HG02610 (cell line): ENCODE measurements around the gene HTD2.

Experiments
- ATAC-seq: cut with Tn5 transposase; IDR thresholded peaks from one replicate; pipeline ENCODE4 v1.9.1; 2021; ENCODE audit warnings: mild to moderate bottlenecking, moderate library complexity; ENCODE audit not compliant: unreplicated experiment

HTD2 gene

DNA sequence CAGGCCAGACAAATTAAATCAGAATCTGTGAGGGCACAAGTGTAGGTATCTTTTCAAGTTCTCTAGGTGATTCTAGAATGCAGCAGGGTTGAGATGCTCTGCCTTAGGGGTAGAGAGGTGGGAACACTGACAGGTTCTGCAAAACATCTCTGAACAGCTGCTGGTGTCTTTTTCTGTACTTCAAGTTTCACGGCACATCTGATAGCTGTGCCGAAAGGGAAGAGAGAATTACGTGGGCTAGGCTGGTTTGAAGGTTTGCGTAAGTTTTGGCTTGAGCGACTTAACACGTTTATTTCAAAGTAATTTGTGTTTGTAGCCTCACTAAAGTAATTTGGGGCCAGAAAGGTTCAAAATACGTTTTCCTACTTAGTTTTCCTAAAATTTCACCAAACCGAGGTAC, 48.9 kb downstream of the HTD2 start:
- ATAC-seq = peak; percentile 49

DNA sequence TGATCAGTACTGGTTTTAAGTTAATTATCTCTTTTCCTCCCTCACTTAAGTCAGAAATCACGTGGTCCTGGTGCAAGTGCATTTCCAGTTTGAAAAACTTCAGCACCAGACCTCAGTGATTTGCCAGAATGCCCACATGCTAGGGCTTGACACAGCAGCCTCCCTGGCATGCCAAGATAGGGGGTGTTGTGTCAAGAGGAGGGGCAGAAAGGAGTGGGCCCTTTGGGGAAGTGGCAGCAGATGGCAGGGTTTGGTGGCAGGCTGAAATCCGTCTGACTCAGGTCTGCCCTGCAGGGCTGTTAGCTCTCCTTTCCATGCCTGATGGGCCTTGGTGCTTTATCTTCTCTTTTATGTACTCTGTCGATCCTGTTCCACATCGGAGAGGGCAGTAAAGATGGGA, 49.7 kb downstream of the HTD2 start:
- no peak for ATAC-seq

DNA sequence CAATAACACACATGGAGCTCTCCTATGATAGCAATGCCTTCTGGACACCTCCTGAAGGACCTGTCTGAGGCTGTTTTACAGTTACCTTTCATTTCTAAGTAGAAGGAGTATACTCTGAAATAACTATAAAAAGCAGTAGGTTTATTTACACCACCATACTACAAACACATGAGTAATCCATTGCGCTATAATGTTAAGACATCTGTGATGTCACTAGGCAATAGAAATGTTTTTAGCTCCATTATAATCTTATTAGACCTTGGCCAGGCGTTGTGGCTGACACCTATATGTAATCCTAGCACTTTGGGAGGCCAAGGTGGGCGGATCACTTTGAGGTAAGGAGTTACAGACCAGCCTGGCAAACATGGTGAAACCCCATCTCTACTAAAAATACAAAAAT, 51.1 kb downstream of the HTD2 start:
- ATAC-seq = no peak

DNA sequence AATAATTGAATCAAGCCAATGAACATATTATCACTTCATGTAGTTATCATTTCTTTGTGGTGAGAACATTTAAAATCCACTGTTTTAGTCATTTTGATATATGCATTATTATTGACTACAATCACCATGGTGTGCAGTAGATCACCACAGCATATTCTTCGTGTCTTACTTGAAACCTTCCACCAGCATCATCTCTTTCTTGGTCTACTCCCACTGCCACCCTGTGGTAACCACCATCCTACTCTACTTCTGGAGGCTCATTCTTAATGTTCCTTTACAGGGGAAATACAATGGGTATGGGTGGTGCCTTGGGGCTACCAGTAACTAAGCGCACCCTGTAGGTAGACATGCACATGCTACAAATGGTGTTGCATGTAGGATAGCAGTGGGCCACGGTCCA, 51.8 kb downstream of the HTD2 start:
- no peak for ATAC-seq

DNA sequence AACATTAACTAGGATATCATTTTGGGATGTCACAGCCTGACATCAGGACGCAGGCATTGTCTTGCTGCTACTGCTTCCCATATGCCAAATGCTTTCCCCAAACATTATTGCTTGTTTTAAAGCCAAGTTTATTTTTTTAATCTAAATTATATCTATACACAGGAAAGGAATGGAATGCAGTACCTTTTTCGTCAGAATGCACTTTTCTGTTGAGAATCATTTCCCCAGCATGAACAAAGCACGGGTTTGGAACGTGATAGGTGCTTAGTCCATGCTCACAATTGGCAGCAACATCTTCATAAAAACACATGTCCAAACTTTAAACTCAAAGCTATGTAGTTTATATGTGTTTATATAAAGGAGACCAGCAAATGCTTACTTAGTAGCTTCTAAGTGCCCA, 52.5 kb downstream of the HTD2 start:
- ATAC-seq = no peak

DNA sequence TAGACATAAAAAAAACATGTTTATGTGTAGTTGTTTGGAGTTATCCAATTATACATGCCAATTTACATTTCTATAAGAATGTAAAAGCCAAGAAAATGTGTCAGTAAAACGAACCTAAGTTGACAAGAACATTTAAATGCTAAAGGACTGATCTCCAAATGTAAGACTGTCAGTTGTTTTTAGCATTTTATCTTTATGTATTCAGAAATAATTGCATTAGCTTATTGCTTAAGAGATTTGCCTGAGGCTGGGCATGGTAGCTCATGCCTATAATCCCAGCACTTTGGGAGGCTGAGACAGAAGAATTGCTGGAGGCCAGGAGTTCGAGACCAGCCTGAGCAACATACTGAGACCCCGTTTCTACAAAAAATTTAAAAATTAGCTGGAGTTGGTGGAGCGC, 53.3 kb downstream of the HTD2 start:
- ATAC-seq = no peak

DNA sequence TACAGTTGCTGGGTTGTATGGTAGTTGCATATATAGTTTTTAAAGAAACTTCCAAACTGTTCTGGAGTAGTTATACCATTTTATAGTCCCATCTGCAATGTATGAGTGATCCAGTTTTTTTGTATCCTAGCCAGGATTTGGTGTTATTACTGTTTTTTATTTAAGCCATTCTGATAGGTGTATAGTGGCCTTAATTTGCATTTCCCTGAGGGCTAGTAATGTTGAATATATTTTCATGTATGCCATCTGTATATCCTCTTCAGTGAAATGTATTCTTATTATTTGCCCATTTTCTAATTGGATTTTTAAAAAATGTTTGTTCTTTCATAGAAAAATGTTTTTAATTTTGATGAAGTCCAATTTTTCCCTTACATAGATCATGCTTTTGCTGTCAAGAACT, 55.5 kb downstream of the HTD2 start:
- no peak for ATAC-seq

DNA sequence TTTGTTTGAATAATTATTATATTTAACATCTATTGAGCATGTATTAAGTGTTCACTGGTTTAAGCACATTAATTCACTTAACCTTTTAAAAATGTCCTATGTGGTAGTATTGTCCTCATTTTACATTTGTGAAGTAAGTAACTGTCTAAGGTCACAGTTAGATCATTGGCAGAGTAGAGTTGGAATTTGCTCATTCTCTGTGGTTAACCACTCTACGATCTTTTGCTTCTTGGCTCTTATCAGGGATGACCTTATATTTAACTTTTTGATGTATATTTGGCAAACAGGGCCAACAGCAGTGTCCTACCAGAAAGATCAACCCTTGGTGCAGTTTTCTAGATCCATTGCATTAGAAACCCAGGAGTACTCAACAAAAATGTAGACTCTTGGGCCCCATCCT, 60.4 kb downstream of the HTD2 start:
- no peak for ATAC-seq

DNA sequence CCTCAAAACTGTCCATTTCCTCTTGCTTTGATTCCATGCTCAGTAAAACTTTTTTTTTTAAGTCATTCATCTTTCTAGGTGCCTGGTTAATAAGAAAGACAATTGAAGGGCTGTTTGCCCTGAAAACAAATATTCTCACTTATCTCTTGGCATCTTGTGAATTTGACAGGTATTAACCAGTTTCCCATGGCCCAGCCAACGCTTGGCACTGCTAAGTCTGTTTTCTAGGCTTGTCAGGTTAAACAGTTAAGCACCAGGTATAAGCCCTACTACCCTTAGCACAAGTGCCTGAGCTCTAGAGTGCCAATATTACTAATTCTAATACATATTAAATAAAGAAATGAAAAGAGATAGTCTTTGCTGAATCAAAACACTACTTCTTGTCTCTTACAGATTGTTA, 62.7 kb downstream of the HTD2 start:
- no peak for ATAC-seq
